ENCODE data around the gene CSNK1D.
A peak's percentile ranks its signal among the peaks of the same experiment; 100 is the strongest.

The CSNK1D gene

DNA sequence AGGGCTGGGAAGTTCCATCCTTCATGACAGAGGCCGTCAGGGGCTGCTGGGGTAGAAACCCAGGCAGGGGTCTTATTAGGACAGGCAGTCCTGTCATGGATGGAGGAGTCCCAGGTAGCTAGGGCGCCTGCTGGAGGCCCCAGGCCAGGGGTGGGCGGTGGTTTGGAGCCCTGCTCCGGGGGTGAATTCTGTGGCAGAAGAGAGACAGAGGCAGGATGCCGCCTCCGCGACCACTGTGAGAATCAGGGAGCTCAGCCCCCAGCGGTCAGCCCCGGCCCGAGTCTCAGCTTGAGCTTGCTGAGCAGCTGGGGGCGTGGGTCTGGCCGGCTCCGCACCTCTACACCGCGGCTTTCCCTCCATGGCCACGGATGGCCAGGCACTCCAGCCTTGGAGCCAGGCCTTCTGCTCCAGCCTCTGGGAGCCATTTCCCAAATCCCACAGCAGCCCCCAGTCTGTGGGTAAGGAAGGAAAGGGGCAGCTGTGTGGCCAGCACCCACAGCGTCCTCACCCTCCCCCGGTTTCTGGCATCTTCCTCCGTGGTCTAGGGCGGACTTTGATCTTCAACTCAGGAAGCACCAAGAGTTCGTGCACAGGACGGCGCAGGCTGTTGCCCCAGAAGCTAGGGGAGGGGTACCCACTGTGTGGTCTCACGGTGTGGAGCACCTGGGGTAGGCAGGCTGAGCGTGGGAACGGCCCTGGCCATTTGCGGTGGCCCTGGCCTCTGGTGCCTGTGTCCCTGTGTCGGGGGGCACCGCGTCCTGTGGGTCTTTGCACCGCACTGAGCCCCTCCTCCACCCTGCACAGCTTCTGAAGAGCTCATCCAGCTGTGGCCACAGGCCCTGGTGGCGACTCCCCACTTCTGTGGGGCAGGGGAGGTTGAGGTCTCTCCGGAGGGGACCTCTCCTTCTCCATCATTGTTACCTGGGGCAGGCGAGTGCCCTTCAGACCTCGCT, 29.8 kb upstream of the CSNK1D start:
- H3K4me1 Mint-ChIP-seq: peaks cover 84% of the 10 kb centered on the region
- peak; percentile 75 for DNase-seq
- no peaks in the 10 kb centered on the region for H3K9me3 Mint-ChIP-seq
- H3K4me3 Mint-ChIP-seq: peak overlapping the region; percentile 70
- H3K36me3 Mint-ChIP-seq: no peaks in the 10 kb centered on the region
- peak overlapping the region; percentile 92 for H3K27ac Mint-ChIP-seq
- peaks cover 5% of the 10 kb centered on the region for H3K27me3 Mint-ChIP-seq
- CTCF ChIA-PET: interaction anchor here (0.9 to 8.0 kb wide), 6 partner anchors 11 to 344 kb away, joined by 3 to 58 read pairs (median 9); partner anchors contain the start of genes CD7 and SECTM1

GRCh38 chr17:82302568-82302963, 29.1 kb upstream of the CSNK1D start:
- Mint-ChIP-seq H3K27ac (peak overlapping the region; percentile 92), H3K27me3 (peaks cover 8% of the 10 kb centered on the region), H3K4me1 (peaks cover 87% of the 10 kb centered on the region), H3K9me3 (no peaks in the 10 kb centered on the region), H3K4me3 (peak overlapping the region; percentile 70), H3K36me3 (no peaks in the 10 kb centered on the region)
- CTCF ChIA-PET: interaction anchor here (0.9 to 8.0 kb wide), 7 partner anchors 9 to 67 kb away, joined by 3 to 58 read pairs (median 6); partner anchors contain the start of genes CD7, CSNK1D and SECTM1
- DNase-seq: no peak

DNA sequence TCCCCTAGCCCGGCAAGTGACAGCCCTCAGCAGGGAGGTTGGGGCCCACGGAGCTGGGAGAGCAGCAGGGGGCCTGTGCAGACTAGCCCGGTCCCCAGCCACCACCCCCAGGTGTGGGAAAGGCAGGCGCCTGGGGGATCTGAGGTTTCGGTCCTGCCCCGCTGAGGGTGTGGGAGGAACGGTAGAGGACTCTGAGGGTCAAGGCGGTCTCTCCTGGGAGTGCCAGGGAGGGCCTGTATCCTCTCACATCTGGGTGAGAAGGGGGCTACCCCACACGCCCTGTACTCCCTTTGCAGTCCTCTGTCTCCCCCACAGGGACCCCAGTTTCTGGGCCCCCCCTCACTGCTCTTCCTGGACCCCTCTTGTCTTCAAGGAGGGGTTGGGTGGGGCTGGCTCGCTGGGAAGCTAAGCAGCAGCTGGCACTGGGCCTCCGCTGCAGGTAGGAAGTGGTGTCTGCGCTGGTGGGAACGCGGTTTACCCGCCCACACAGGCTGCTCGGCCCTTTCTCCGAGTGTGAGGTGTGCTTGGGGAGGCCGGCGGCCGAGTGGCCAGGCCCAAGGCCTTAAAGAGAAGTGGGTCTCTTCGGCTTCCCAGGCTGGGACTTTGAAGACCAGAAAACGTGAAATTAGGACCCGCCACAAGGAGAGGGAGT, 28.5 kb upstream of the CSNK1D start:
- Mint-ChIP-seq H3K36me3 (no peaks in the 10 kb centered on the region), H3K4me3 (peak overlapping the region; percentile 70), H3K27me3 (peaks cover 6% of the 10 kb centered on the region), H3K27ac (peak overlapping the region; percentile 92), H3K9me3 (no peaks in the 10 kb centered on the region), H3K4me1 (peaks cover 92% of the 10 kb centered on the region)
- DNase-seq: peak; percentile 71
- CTCF ChIA-PET: interaction anchor here (0.9 to 8.0 kb wide), 9 partner anchors 9 to 66 kb away, joined by 3 to 58 read pairs (median 6); partner anchors contain the start of genes CD7, CSNK1D and SECTM1

DNA sequence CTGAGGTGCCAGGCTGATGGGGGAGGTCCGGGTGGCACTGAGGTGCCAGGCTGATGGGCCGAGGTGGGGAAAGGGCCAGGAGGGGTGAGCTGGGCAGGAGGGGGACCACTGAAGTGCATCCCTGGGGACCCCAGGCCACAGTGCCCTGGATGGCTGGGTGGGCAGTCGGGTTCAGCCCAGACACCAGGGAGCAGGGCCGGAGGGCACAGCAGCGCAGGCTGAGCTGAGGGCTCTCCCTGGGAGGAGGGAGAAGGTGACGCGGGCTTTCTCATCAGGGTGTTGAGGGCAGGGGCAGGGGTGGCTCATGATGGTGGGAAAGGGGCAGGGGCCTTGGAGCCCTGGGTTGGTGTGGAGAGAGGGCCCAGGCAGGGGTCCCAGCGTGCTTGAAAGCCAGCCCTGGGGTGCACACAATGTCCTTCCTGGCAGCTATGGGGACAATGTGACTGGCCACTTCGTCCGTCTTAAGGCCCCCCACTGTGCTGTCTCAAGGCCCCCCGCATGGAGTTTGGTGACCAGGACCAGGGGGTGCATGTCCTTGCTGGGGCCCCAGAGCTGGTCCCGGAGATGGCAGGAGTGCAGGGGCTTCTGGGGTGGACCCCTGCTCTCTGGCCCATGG, 27.9 kb upstream of the CSNK1D start:
- H3K9me3 Mint-ChIP-seq: no peaks in the 10 kb centered on the region
- peak overlapping the region; percentile 92 for H3K27ac Mint-ChIP-seq
- H3K4me3 Mint-ChIP-seq: peak overlapping the region; percentile 46
- peaks cover 3% of the 10 kb centered on the region for H3K27me3 Mint-ChIP-seq
- H3K4me1 Mint-ChIP-seq: peaks cover 94% of the 10 kb centered on the region
- DNase-seq: no peak
- no peaks in the 10 kb centered on the region for H3K36me3 Mint-ChIP-seq
- CTCF ChIA-PET: interaction anchor here (0.8 to 8.0 kb wide), 13 partner anchors 9 to 66 kb away, joined by 3 to 58 read pairs (median 6); partner anchors contain the start of genes CD7, CSNK1D and SECTM1

GRCh38 chr17:82300707-82301270, 27.3 kb upstream of the CSNK1D start:
- Mint-ChIP-seq H3K36me3 (no peaks in the 10 kb centered on the region), H3K9me3 (no peaks in the 10 kb centered on the region), H3K4me1 (peaks cover 91% of the 10 kb centered on the region), H3K4me3 (peak overlapping the region; percentile 46), H3K27me3 (peaks cover 3% of the 10 kb centered on the region), H3K27ac (peak overlapping the region; percentile 100)
- CTCF ChIA-PET: interaction anchor here (0.6 to 8.0 kb wide), 14 partner anchors 10 to 316 kb away, joined by 3 to 58 read pairs (median 4); partner anchors contain the start of genes CD7 and SECTM1
- DNase-seq: peak; percentile 78

- no peak for DNase-seq
- no peaks in the 10 kb centered on the region for H3K36me3 Mint-ChIP-seq
- peaks cover 91% of the 10 kb centered on the region for H3K4me1 Mint-ChIP-seq
- H3K4me3 Mint-ChIP-seq: peak overlapping the region; percentile 92
- H3K27ac Mint-ChIP-seq: peak overlapping the region; percentile 100
- H3K9me3 Mint-ChIP-seq: no peaks in the 10 kb centered on the region
- CTCF ChIA-PET: interaction anchor here (0.6 to 8.0 kb wide), 13 partner anchors 10 to 316 kb away, joined by 3 to 58 read pairs (median 5); partner anchors contain the start of genes CD7 and SECTM1
- H3K27me3 Mint-ChIP-seq: peaks cover 3% of the 10 kb centered on the region
Observed at GRCh38 chr17:82300228-82300627, 26.7 kb upstream of the CSNK1D start.

DNA sequence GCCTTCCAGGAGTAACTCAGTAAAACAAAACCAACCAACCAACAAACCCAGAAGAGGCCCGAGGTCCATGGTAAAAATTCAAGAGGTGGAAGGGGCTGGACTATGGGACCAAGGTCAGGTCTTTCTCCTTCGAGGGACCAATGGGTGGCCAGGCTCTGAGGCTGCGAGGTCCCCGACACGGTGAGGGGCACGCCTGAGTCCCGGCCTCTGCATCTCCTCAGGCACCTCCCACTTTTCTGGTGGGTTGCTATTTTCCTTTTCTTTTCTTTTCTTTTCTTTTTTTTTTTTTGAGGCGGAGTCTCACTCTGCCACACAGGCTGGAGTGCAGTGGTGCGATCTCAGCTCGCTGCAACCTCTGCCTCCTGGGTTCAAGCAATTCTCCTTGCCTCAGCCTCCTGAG, 26.0 kb upstream of the CSNK1D start:
- no peaks in the 10 kb centered on the region for H3K9me3 Mint-ChIP-seq
- peaks cover 90% of the 10 kb centered on the region for H3K4me1 Mint-ChIP-seq
- CTCF ChIA-PET: interaction anchor here (1.1 to 8.0 kb wide), 6 partner anchors 11 to 54 kb away, joined by 3 to 58 read pairs (median 9); partner anchors contain the start of gene CD7
- H3K4me3 Mint-ChIP-seq: peak overlapping the region; percentile 92
- peaks cover 3% of the 10 kb centered on the region for H3K27me3 Mint-ChIP-seq
- peaks cover 2% of the 10 kb centered on the region for H3K36me3 Mint-ChIP-seq
- peak; percentile 66 for DNase-seq
- peak overlapping the region; percentile 100 for H3K27ac Mint-ChIP-seq

GRCh38 chr17:82298538-82299421, 25.3 kb upstream of the CSNK1D start:
- peak overlapping the region; percentile 92 for H3K4me3 Mint-ChIP-seq
- H3K9me3 Mint-ChIP-seq: no peaks in the 10 kb centered on the region
- CTCF ChIA-PET: interaction anchor here (0.7 to 5.1 kb wide), 9 partner anchors 18 to 126 kb away, joined by 3 to 55 read pairs (median 3); partner anchors contain the start of gene CD7
- H3K27ac Mint-ChIP-seq: peak overlapping the region; percentile 100
- H3K4me1 Mint-ChIP-seq: peaks cover 93% of the 10 kb centered on the region
- peaks cover 3% of the 10 kb centered on the region for H3K27me3 Mint-ChIP-seq
- peaks cover 3% of the 10 kb centered on the region for H3K36me3 Mint-ChIP-seq
- DNase-seq: no peak

- H3K9me3 Mint-ChIP-seq: no peaks in the 10 kb centered on the region
- DNase-seq: peak; percentile 95
- CTCF ChIA-PET: interaction anchor here (0.7 to 5.1 kb wide), 7 partner anchors 19 to 127 kb away, joined by 3 to 55 read pairs (median 3); partner anchors contain the start of gene CD7
- H3K36me3 Mint-ChIP-seq: peaks cover 4% of the 10 kb centered on the region
- H3K27me3 Mint-ChIP-seq: peaks cover 3% of the 10 kb centered on the region
- H3K27ac Mint-ChIP-seq: peak overlapping the region; percentile 100
- H3K4me3 Mint-ChIP-seq: peak overlapping the region; percentile 92
- peaks cover 89% of the 10 kb centered on the region for H3K4me1 Mint-ChIP-seq
Observed at GRCh38 chr17:82297714-82298537, 24.4 kb upstream of the CSNK1D start.

GRCh38 chr17:82297280-82297713, 23.8 kb upstream of the CSNK1D start:
- peaks cover 3% of the 10 kb centered on the region for H3K27me3 Mint-ChIP-seq
- H3K4me1 Mint-ChIP-seq: peaks cover 85% of the 10 kb centered on the region
- peak; percentile 89 for DNase-seq
- H3K4me3 Mint-ChIP-seq: peak overlapping the region; percentile 92
- H3K27ac Mint-ChIP-seq: peak overlapping the region; percentile 100
- CTCF ChIA-PET: interaction anchor here (1.0 to 5.1 kb wide), 4 partner anchors 20 to 61 kb away, joined by 3 to 55 read pairs (median 8); partner anchors contain the start of gene CD7
- peaks cover 4% of the 10 kb centered on the region for H3K36me3 Mint-ChIP-seq
- no peaks in the 10 kb centered on the region for H3K9me3 Mint-ChIP-seq

- Mint-ChIP-seq H3K27ac (peak overlapping the region; percentile 100), H3K27me3 (peaks cover 3% of the 10 kb centered on the region), H3K4me3 (peak overlapping the region; percentile 92), H3K9me3 (no peaks in the 10 kb centered on the region), H3K36me3 (peaks cover 4% of the 10 kb centered on the region), H3K4me1 (peaks cover 82% of the 10 kb centered on the region)
- CTCF ChIA-PET: interaction anchor here (1.0 to 5.1 kb wide), 4 partner anchors 20 to 61 kb away, joined by 3 to 55 read pairs (median 8); partner anchors contain the start of gene CD7
- peak; percentile 42 for DNase-seq
Observed at GRCh38 chr17:82296511-82297279, 23.2 kb upstream of the CSNK1D start.

Data from activated naive CD4-positive, alpha-beta T cell treated with anti-CD3 and anti-CD28 coated beads, Interleukin-2, amount 10 ng/mL, durations not matched to agents 7 days and 5 days (primary cell).